H9 (cell line): ENCODE results near the gene RPL28. TPM values are rescaled to one million over a fixed set of nuclear protein-coding genes. Genes with fewer than 3 reads are reported as not detected.

ENCODE experiments used
- DNase-seq: peaks from one replicate; pipeline ENCODE4 v3.0.0-alpha.2; 2017
- H2AFZ ChIP-seq: one replicate; pipeline ENCODE4 v1.6.1; 2013; ENCODE audit warnings: mild to moderate bottlenecking, low read length, control low read depth, moderate library complexity
- H2AK5ac ChIP-seq: 2 replicates; pipeline ENCODE4 v1.6.1; 2013; ENCODE audit warnings: low read length, control low read depth, mixed read lengths; ENCODE audit not compliant: insufficient read length
- H2BK120ac ChIP-seq: one replicate; pipeline ENCODE4 v1.6.1; 2013; ENCODE audit warnings: low read depth, mild to moderate bottlenecking, low read length, control low read depth, inconsistent platforms; ENCODE audit not compliant: poor library complexity, severe bottlenecking
- H2BK12ac ChIP-seq: 2 replicates; pipeline ENCODE4 v1.6.1; 2013; ENCODE audit warnings: low read length, control low read depth, mixed read lengths, low read depth; ENCODE audit not compliant: insufficient read length
- H2BK15ac ChIP-seq: 2 replicates; pipeline ENCODE4 v1.6.1; 2013; ENCODE audit warnings: low read depth, low read length, control low read depth
- H2BK20ac ChIP-seq: one replicate; pipeline ENCODE4 v1.6.1; 2013; ENCODE audit warnings: low read depth, mild to moderate bottlenecking, low read length, control low read depth, inconsistent platforms; ENCODE audit not compliant: poor library complexity, severe bottlenecking
- H2BK5ac ChIP-seq: 2 replicates; pipeline ENCODE4 v1.6.1; 2013; ENCODE audit warnings: low read length, control low read depth, mixed read lengths; ENCODE audit not compliant: insufficient read length
- H3K14ac ChIP-seq: 2 replicates; pipeline ENCODE4 v1.6.1; 2013; ENCODE audit warnings: low read length, control low read depth; ENCODE audit not compliant: insufficient read depth
- H3K18ac ChIP-seq: 2 replicates; pipeline ENCODE4 v1.6.1; 2013; ENCODE audit warnings: low read depth, mild to moderate bottlenecking, mixed read lengths, low read length, control low read depth; ENCODE audit not compliant: insufficient read length
- H3K23ac ChIP-seq: 2 replicates; pipeline ENCODE4 v1.6.1; 2013; ENCODE audit warnings: low read length, control low read depth, mixed read lengths, low read depth; ENCODE audit not compliant: insufficient read length
- H3K23me2 ChIP-seq: 2 replicates; pipeline ENCODE4 v1.6.1; 2013; ENCODE audit warnings: low read depth, mild to moderate bottlenecking, mixed read lengths, low read length, control low read depth; ENCODE audit not compliant: insufficient read length, poor library complexity, severe bottlenecking
- H3K27ac ChIP-seq: 2 replicates; pipeline ENCODE4 v1.5.1; 2013; ENCODE audit warnings: low read length, control low read depth, mixed read lengths, low read depth; ENCODE audit not compliant: insufficient read length
- H3K27me3 ChIP-seq: 2 replicates; pipeline ENCODE4 v1.6.1; 2013; ENCODE audit warnings: low read length, control low read depth, inconsistent platforms; ENCODE audit not compliant: insufficient read depth
- H3K4ac ChIP-seq: 2 replicates; pipeline ENCODE4 v1.6.1; 2013; ENCODE audit warnings: low read depth, mild to moderate bottlenecking, control low read depth, inconsistent platforms, low read length, moderate library complexity
- H3K4me1 ChIP-seq: 2 replicates; pipeline ENCODE4 v1.6.1; 2013; ENCODE audit warnings: low read length, control low read depth, inconsistent platforms; ENCODE audit not compliant: insufficient read depth
- H3K4me2 ChIP-seq: 2 replicates; pipeline ENCODE4 v1.6.1; 2013; ENCODE audit warnings: low read length, control low read depth, mixed read lengths; ENCODE audit not compliant: insufficient read length, insufficient read depth
- H3K56ac ChIP-seq: 2 replicates; pipeline ENCODE4 v1.6.1; 2013; ENCODE audit warnings: low read depth, mild to moderate bottlenecking, mixed read lengths, low read length, control low read depth; ENCODE audit not compliant: insufficient read length
- H3K79me1 ChIP-seq: 2 replicates; pipeline ENCODE4 v1.6.1; 2013; ENCODE audit warnings: low read depth, mild to moderate bottlenecking, moderate library complexity, low read length, control low read depth, inconsistent platforms; ENCODE audit not compliant: insufficient read depth, poor library complexity, severe bottlenecking
- H3K79me2 ChIP-seq: 2 replicates; pipeline ENCODE4 v1.6.1; 2013; ENCODE audit warnings: low read length, control low read depth, inconsistent platforms; ENCODE audit not compliant: insufficient read depth
- H3K9ac ChIP-seq: 2 replicates; pipeline ENCODE4 v1.6.1; 2013; ENCODE audit warnings: low read length, control low read depth, mixed read lengths; ENCODE audit not compliant: insufficient read length; ENCODE audit errors: extremely low read depth
- H3K9me3 ChIP-seq: one replicate; pipeline ENCODE4 v1.6.1; 2013; ENCODE audit warnings: low read depth, low read length, inconsistent platforms; ENCODE audit not compliant: control insufficient read depth
- H3T11ph ChIP-seq: one replicate; pipeline ENCODE4 v1.6.1; 2013; ENCODE audit warnings: mild to moderate bottlenecking, low read length, control low read depth, inconsistent platforms
- H4K20me1 ChIP-seq: one replicate; pipeline ENCODE4 v1.6.1; 2013; ENCODE audit not compliant: control insufficient read depth, insufficient read length, insufficient read depth
- H4K5ac ChIP-seq: 2 replicates; pipeline ENCODE4 v1.6.1; 2013; ENCODE audit warnings: low read depth, mild to moderate bottlenecking, mixed read lengths, low read length, control low read depth; ENCODE audit not compliant: insufficient read length
- H4K8ac ChIP-seq: replicated peaks from 2 replicates; pipeline ENCODE4 v1.6.1; 2013; ENCODE audit warnings: low read length, control low read depth, mixed read lengths, low read depth; ENCODE audit not compliant: insufficient read length
- H4K91ac ChIP-seq: 2 replicates; pipeline ENCODE4 v1.6.1; 2013; ENCODE audit warnings: low read depth, mild to moderate bottlenecking, moderate library complexity, mixed read lengths, low read length, control low read depth; ENCODE audit not compliant: insufficient read length
- H3K27ac Mint-ChIP-seq, 3 experiments: 2 replicates in 2 of 3; 3 replicates in 1 of 3; pipeline ENCODE4 v1.8.0; 2020 to 2021; ENCODE audit warnings: mixed read lengths in 3 of 3, mild to moderate bottlenecking in 1 of 3, moderate library complexity in 1 of 3
- H3K27me3 Mint-ChIP-seq: 2 replicates; pipeline ENCODE4 v1.8.0; 2021; ENCODE audit warnings: low read depth, mild to moderate bottlenecking, moderate library complexity, mixed read lengths
- H3K36me3 Mint-ChIP-seq, 3 experiments: 2 replicates in 2 of 3; 3 replicates in 1 of 3; pipeline ENCODE4 v1.8.0; 2020 to 2021; ENCODE audit warnings: low read depth in 3 of 3, mixed read lengths in 3 of 3; ENCODE audit not compliant: insufficient read depth in 1 of 3
- H3K4me1 Mint-ChIP-seq, 2 experiments: 2 replicates each; pipeline ENCODE4 v1.8.0; 2020; ENCODE audit warnings: mixed read lengths in 2 of 2
- H3K4me3 Mint-ChIP-seq, 2 experiments: 2 replicates in 1 of 2; 3 replicates in 1 of 2; pipeline ENCODE4 v1.8.0; 2020 to 2021; ENCODE audit warnings: mild to moderate bottlenecking in 2 of 2, mixed read lengths in 2 of 2, moderate library complexity in 1 of 2
- H3K9me3 Mint-ChIP-seq, 2 experiments: 2 replicates in 1 of 2; 3 replicates in 1 of 2; pipeline ENCODE4 v1.8.0; 2020; ENCODE audit warnings: mild to moderate bottlenecking in 2 of 2, mixed read lengths in 2 of 2, moderate library complexity in 1 of 2
- CTCF ChIP-seq: fragments of 200-600 bp; sonication (generic); conservative IDR thresholded peaks from 3 replicates; pipeline ENCODE4 v1.8.0; 2021; ENCODE audit warnings: antibody characterized with exemption, mild to moderate bottlenecking
- WGBS: extraction: QIAGEN DNeasy Blood & Tissue Kit; methylation state at CpG from one replicate; pipeline ENCODE4 v1.1.7; 2013; ENCODE audit warnings: missing lambda C conversion rate, low lambda C conversion rate, mixed read lengths; ENCODE audit not compliant: insufficient read length; ENCODE audit errors: extremely low coverage; 5-methylcytosine and 5-hydroxymethylcytosine counted together
- total RNA-seq: library from RNA; stranded (reverse); gene quantifications from 2 replicates; pipeline ENCODE4 v1.2.1, GENCODE V29; 2021

The RPL28 gene
- total RNA-seq, 1 experiment from 2014 or later, result 2,076 TPM

- Histone ChIP-seq H3K4me1 (no peaks in the 10 kb centered on the region; the same call in 1 of the 2 replicates), H2BK5ac (no peak overlapping the region), H3K27me3 (peaks cover 5% of the 10 kb centered on the region; the same call in 1 of the 2 replicates), H2AFZ (no peak overlapping the region), H2BK20ac (no peak overlapping the region), H2BK12ac (no peak overlapping the region), H3K9ac (no peak overlapping the region), H3K79me1 (no peaks in the 10 kb centered on the region), H3K4ac (no peak overlapping the region), H3K14ac (no peak overlapping the region), H3K56ac (no peak overlapping the region), H4K5ac (no peak overlapping the region), H3K27ac (no peak overlapping the region), H3T11ph (no peak overlapping the region), H4K8ac (no peak overlapping the region), H3K18ac (peak overlapping the region; percentile 22), H2BK15ac (no peak overlapping the region), H3K9me3 (no peaks in the 10 kb centered on the region), H3K79me2 (no peaks in the 10 kb centered on the region), H4K91ac (no peak overlapping the region), H2AK5ac (no peak overlapping the region), H3K4me2 (peak overlapping the region; percentile 33), H2BK120ac (no peak overlapping the region), H4K20me1 (no peaks in the 10 kb centered on the region), H3K23ac (no peak overlapping the region), H3K23me2 (peaks cover 17% of the 10 kb centered on the region)
- WGBS, result no CpG with 5 or more reads among the region's 9 CpGs
- Mint-ChIP-seq H3K4me1 (peaks cover 35 to 56% of the 10 kb centered on the region in 2 experiments), H3K27me3 (peaks cover 68% of the 10 kb centered on the region), H3K27ac (peak overlapping the region; percentile 17 to 55 (median 46); a peak in 3 of 7 replicates), H3K36me3 (peaks cover 0 to 6% (median 0%) of the 10 kb centered on the region in 3 experiments; a peak in 1 of 7 replicates), H3K4me3 (peak overlapping the region; percentile 4 to 51; a peak in 3 of 5 replicates), H3K9me3 (peaks cover 0 to 5% of the 10 kb centered on the region in 2 experiments; a peak in 2 of 5 replicates)
- peak; percentile 53 for DNase-seq
- TF ChIP-seq CTCF, result no peak
These were observed 12.3 kb upstream of the RPL28 start for GRCh38 chr19:55373306-55373992.
